ENCODE measurements around the gene CXCL14.
A peak's percentile ranks its signal among the peaks of the same experiment; 100 is the strongest.

The CXCL14 gene

GRCh38 chr5:135604056-135604455, 25.3 kb upstream of the CXCL14 start:
- H3K27ac ChIP-seq: no peak overlapping the region
- TF ChIP-seq CTCF (IDR thresholded peaks at IDR 0.05): no peak
- peak; percentile 5 for DNase-seq (ENCODE audit: low spot score)
- H3K4me3 ChIP-seq: no peak overlapping the region

- H3K27ac ChIP-seq: no peak overlapping the region
- no peak for TF ChIP-seq CTCF (IDR thresholded peaks at IDR 0.05)
- peak; percentile 36 for DNase-seq (ENCODE audit: low spot score)
Observed at GRCh38 chr5:135602882-135603721, 24.3 kb upstream of the CXCL14 start.

GRCh38 chr5:135601466-135601865, 22.7 kb upstream of the CXCL14 start:
- Histone ChIP-seq H3K4me3 (no peak overlapping the region), H3K27ac (no peak overlapping the region)
- DNase-seq (ENCODE audit: low spot score): peak; percentile 33
- no peak for TF ChIP-seq CTCF (IDR thresholded peaks at IDR 0.05)

More at GRCh38 chr5:135602882-135603721, 24.3 kb upstream of the CXCL14 start:
- no peak overlapping the region for H3K4me3 ChIP-seq

- peak; percentile 12 for DNase-seq (ENCODE audit: low spot score)
- no peak overlapping the region for H3K4me3 ChIP-seq
- no peak overlapping the region for H3K27ac ChIP-seq
- TF ChIP-seq CTCF (IDR thresholded peaks at IDR 0.05): no peak
Observed at GRCh38 chr5:135600971-135601381, 22.2 kb upstream of the CXCL14 start.

DNA sequence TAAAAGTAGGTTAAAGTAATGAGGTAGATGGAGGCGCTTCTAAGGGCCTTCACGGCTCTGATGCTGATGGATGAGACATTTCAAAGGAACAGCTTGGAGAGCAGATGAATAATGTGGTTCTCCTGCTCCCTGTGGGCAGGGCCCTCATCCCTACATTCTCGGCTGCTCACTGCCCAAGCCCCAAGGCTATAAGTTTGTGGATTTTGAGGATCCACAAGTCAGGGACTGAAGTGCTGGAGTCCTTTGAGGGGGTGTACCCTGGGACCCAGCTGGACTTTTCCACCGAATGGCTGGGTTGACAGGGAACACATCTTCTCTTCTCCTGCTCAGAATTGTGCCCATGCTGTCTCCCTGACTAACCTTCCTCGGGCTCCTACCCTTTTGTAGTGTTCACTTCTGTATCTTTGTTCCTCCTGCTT, 21.4 kb upstream of the CXCL14 start:
- DNase-seq (ENCODE audit: low spot score): peak; percentile 35
- TF ChIP-seq CTCF (IDR thresholded peaks at IDR 0.05): no peak
- no peak overlapping the region for H3K4me3 ChIP-seq
- H3K27ac ChIP-seq: no peak overlapping the region

DNA sequence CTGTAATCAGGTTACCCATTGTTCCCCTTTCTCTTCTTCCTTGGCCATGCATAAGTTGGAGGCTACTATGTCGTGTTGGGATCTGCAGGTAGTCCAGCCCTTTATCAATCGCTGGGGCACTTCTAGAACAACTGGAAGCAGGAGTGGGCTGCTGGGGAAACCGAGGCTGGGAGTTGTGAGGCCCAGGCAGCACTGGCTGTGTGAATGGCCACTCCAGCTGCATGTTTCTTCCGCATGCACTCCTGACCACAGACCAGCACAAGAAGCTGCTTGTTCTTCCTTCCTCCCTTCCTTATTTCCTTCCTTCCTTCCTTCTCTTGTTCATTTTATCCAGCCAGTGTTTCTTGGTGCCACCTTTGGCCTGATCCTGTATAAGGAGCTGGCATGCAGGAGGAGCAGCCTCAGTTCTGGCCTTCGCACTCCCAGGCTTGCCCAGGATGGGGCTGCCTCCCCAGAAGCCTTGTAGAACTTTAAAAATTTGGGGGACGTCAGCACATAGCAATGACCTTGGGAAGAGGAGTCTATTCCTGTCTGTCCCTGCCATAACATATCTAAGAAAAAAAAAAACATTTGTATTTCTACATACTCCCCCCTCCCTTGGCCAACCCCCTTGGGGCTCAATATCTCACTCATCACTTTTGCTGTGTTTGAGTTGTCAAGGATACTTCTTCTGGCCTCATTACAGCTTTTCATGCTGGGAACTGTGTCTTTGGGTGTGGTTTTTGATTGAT, 20.8 kb upstream of the CXCL14 start:
- TF ChIP-seq CTCF (IDR thresholded peaks at IDR 0.05): no peak
- DNase-seq (ENCODE audit: low spot score): peak; percentile 41
- Histone ChIP-seq H3K27ac (no peak overlapping the region), H3K4me3 (no peak overlapping the region)
